Ovary (tissue), 3 donors: ENCODE results near the gene SLC25A36.

ENCODE experiments used
- POLR2A ChIP-seq: fragments of 450-650 bp; IDR thresholded peaks from one replicate; pipeline ENCODE4 v1.6.1; 2017; ENCODE audit warnings: antibody characterized with exemption, mild to moderate bottlenecking, moderate library complexity
- TF ChIP-seq, protein P1 (sequence below), 3 donors: fragments of 450-650 bp in 2 of 3; fragments of 200-600 bp in 1 of 3; IDR thresholded peaks; one replicate each; pipeline versions ENCODE4 v1.5.1 to v1.8.0; 2016 to 2022; ENCODE audit warnings: antibody characterized with exemption in 3 of 3, mild to moderate bottlenecking in 1 of 3
- donor health status: DM: no; HTN: no; CAD: no.

DNA sequence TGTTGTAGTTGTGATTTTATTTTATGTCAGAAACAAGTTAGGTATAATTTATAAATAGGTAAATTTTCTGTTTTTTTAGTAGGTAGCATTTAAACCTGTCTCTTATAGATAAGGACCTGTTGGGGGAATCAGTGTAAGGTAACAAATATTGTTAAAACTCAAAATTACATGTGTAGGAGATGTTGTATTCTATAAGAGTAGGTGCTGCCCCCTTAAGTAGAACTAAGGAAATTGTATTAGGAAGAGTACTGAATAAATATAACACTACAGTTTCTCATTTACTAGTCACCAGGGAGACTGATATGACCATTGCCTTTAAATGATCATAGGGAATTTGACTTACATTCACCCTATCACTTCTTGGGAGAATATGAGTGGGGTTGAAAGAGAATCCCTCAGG is 31.2 kb downstream of the SLC25A36 start:
- TF ChIP-seq, protein P1, sequence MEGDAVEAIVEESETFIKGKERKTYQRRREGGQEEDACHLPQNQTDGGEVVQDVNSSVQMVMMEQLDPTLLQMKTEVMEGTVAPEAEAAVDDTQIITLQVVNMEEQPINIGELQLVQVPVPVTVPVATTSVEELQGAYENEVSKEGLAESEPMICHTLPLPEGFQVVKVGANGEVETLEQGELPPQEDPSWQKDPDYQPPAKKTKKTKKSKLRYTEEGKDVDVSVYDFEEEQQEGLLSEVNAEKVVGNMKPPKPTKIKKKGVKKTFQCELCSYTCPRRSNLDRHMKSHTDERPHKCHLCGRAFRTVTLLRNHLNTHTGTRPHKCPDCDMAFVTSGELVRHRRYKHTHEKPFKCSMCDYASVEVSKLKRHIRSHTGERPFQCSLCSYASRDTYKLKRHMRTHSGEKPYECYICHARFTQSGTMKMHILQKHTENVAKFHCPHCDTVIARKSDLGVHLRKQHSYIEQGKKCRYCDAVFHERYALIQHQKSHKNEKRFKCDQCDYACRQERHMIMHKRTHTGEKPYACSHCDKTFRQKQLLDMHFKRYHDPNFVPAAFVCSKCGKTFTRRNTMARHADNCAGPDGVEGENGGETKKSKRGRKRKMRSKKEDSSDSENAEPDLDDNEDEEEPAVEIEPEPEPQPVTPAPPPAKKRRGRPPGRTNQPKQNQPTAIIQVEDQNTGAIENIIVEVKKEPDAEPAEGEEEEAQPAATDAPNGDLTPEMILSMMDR (IDR thresholded peaks at IDR 0.05) = no peak
- TF ChIP-seq POLR2A = no peak
